Stimulated activated effector memory CD8-positive, alpha-beta T cell treated with anti-CD3 and anti-CD28 coated beads, Interleukin-12 subunit alpha, Interleukin-12 subunit beta, amount 100 ng/mL, for 72 hours (primary cell): ENCODE measurements around the gene R3HDM2.
A peak's percentile ranks its signal among the peaks of the same experiment; 100 is the strongest.

ENCODE experiments used
- ATAC-seq: fragments of 150-1000 bp; cut with Tn5 transposase; 2 replicates; pipeline ENCODE4 v1.10.0; 2021
- DNase-seq, 2 donors: peaks; one replicate each; pipeline ENCODE4 v3.0.0; 2021 to 2022; ENCODE audit warnings: low spot score in 2 of 2
- H3K27ac Mint-ChIP-seq: one replicate; pipeline ENCODE4 v1.8.0; 2022; ENCODE audit warnings: mild to moderate bottlenecking, mixed read lengths
- H3K36me3 Mint-ChIP-seq: one replicate; pipeline ENCODE4 v1.8.0; 2022; ENCODE audit warnings: mild to moderate bottlenecking, mixed read lengths
- H3K4me1 Mint-ChIP-seq: one replicate; pipeline ENCODE4 v1.8.0; 2022; ENCODE audit warnings: mixed read lengths
- H3K4me3 Mint-ChIP-seq: one replicate; pipeline ENCODE4 v1.8.0; 2022; ENCODE audit warnings: mild to moderate bottlenecking, mixed read lengths
- H3K9me3 Mint-ChIP-seq: one replicate; pipeline ENCODE4 v1.8.0; 2022; ENCODE audit warnings: mixed read lengths

Gene R3HDM2

DNA sequence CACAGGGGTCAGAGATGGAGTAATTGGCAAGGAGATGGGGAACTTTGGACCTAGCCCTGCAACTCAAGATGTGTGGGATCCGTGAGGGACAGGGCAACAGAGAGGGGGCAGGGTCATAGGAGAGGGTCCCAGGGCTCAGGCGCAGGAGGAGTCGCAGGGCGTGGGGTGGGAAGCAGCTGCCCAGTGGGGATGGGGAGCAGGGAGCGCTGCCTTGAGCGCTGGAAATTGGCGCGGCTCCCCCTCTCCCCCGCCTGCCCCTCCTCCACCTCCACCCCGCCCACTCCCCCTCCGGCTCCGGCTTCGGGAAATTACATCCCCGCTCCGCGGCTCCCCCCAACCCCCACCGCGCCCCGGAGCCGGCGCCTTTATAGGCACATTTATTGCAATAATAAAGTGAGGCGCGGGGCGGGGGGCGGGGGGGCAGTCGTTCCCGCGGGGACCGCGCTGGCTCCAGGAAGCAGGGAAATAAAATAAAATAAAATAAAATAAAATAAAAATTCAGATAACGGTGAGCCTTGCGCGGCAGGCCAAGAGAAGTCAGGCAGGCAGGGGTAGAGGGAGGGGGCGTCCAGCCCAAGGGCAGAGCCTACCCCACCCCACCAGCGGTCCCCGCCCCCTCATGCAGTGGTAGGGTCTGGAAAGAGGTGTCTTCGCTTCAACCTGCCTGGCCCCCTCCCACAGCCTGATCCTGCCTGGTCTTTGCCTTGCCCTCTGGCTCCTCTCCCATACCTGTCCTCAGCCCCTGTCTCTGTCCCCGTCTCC lies 210.7 kb downstream of the R3HDM2 start:
- DNase-seq (no peak), ATAC-seq (no peak)
- no peak overlapping the region for H3K4me3 Mint-ChIP-seq
- H3K27ac Mint-ChIP-seq, result peak overlapping the region; percentile 10
- H3K4me1 Mint-ChIP-seq, result peaks cover 78% of the 10 kb centered on the region
- H3K9me3 Mint-ChIP-seq, result no peaks in the 10 kb centered on the region
- H3K36me3 Mint-ChIP-seq, result peaks cover 11% of the 10 kb centered on the region

DNA sequence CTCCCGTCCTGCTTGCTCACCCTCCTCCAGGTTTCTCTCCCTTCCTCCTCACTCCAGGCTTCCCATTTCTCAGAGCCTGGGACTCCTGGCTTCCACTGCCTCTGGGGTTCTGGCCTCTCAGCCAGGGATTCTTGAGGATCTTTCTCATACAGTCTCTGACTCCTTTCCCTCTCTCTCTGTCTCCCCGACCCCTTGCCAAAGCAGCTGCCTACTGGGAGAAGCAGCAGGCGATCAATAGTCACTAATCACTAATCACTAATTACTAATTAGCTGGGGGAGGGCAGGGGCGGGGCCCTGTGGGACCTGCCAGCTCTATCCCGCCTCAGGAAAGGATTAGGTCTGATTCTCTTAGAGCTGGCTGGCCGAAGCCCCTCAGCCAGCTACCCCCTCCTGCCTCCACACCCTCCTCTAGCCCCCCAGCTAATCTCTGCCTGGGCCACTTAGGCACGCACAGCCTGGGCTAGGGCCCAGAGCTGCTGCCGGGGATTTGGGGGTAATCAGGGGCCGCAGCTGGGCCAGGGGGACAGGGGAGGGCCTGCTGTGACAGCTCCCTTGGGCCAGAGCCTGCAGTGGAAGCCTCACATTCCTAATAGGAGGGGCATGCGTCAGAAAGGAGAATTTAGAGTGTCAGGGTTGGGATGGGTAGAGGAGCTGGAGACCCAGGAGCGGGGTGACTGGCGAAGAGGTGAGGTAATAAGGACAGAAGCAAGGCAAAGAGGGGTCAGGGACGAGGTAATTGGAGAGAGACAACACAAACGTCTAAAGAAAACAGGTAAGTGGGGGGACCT lies 211.4 kb downstream of the R3HDM2 start:
- Mint-ChIP-seq H3K4me3 (no peak overlapping the region), H3K27ac (no peak overlapping the region), H3K36me3 (peaks cover 11% of the 10 kb centered on the region), H3K4me1 (peaks cover 86% of the 10 kb centered on the region), H3K9me3 (no peaks in the 10 kb centered on the region)
- DNase-seq (no peak), ATAC-seq (no peak)

GRCh38 chr12:57218030-57218853 lies 212.6 kb downstream of the R3HDM2 start:
- Mint-ChIP-seq H3K27ac (no peak overlapping the region), H3K36me3 (peaks cover 8% of the 10 kb centered on the region), H3K9me3 (no peaks in the 10 kb centered on the region), H3K4me3 (peak overlapping the region; percentile 78), H3K4me1 (peaks cover 87% of the 10 kb centered on the region)
- no peak for DNase-seq
- no peak for ATAC-seq

DNA sequence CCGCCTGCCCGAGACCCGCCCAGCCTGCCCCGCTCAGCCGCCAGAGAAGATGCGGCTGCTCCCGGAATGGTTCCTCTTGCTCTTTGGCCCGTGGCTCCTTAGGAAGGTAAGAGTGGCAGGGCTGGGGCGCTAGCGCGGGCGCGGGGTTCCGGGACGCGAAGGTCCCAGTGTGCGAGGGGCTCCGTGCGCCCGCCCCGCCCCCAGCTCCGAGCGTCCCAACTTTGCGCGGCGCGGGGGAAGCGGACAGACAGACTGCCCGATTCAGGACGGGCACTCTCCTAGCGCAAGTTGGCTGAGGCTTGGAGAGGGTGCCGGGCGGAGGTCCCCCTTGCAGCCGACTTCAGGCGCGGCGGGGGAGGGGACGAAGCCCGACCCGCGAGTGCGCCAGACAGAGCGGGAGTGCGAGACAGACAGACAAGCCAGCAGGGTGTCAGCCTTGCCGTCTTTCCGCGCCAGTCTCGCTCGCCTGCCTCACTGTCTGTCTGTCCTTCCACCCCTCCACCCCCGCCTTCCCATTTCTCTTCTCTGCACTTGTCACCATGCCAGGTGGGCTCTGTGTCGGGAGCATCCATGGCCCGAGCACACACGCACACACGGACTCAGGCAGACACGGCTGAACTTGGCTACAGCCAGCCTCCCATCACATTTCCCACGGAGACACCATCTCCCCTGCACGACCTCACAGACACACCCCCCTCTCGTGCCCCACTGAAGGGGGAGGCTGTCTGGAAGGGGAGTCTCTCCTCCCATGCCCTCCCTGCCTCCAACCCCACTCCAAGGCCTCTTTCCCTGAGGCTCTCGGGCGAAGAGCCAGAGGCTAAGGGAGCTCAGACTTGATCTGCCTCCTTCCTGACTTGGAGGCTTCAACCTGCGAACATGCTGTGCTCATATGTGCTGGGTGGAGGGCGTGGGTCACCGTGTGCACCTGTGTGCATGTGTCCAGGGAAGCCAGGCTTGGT lies 213.6 kb downstream of the R3HDM2 start:
- Mint-ChIP-seq H3K4me1 (peaks cover 77% of the 10 kb centered on the region), H3K27ac (no peak overlapping the region), H3K4me3 (peak overlapping the region; percentile 78), H3K9me3 (no peaks in the 10 kb centered on the region), H3K36me3 (peaks cover 4% of the 10 kb centered on the region)
- DNase-seq, result peak in 1 of 2 donors; percentile 64
- ATAC-seq, result no peak

- DNase-seq (no peak), ATAC-seq (peak; percentile 38)
- Mint-ChIP-seq H3K4me1 (peaks cover 68% of the 10 kb centered on the region), H3K4me3 (peak within 1 kb of the TSS; percentile 78), H3K36me3 (peaks cover 4% of the 10 kb centered on the region), H3K9me3 (no peaks in the 10 kb centered on the region), H3K27ac (peak within 1 kb of the TSS; percentile 19)
These were observed 214.6 kb downstream of the R3HDM2 start, which contains the start of gene NXPH4 for GRCh38 chr12:57216014-57216911. TSS of gene NXPH4 (plus strand) at chr12:57216794. CDS start at chr12:57216970, 176 bp downstream.

GRCh38 chr12:57215668-57216013 lies 215.2 kb downstream of the R3HDM2 start:
- ATAC-seq (peak; percentile 76), DNase-seq (no peak)
- Mint-ChIP-seq H3K36me3 (peaks cover 4% of the 10 kb centered on the region), H3K27ac (peak overlapping the region; percentile 19), H3K4me3 (peak overlapping the region; percentile 78), H3K4me1 (peaks cover 62% of the 10 kb centered on the region), H3K9me3 (no peaks in the 10 kb centered on the region)

DNA sequence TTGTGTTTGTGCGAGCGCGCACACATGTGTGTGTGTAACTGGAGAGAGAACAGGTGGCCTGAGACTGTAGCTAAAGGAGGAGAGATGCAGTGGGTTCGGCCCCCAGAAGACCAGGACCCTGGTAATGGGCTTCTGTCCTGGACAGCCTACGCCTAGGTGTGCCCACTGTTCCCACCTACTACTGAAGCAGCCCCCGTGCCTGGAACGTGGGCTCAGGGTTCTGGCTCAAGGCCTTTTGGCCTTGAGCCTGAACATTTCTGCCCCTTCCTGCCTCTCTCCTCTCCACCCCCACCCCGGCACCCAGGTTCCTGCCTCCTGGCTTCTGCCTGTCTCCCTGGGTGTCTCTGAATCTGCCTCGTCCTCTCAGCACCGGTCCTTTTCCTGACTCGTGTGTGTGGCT lies 215.8 kb downstream of the R3HDM2 start:
- Mint-ChIP-seq H3K27ac (peak overlapping the region; percentile 19), H3K36me3 (peaks cover 4% of the 10 kb centered on the region), H3K9me3 (no peaks in the 10 kb centered on the region), H3K4me1 (peaks cover 59% of the 10 kb centered on the region), H3K4me3 (peak overlapping the region; percentile 78)
- ATAC-seq (no peak), DNase-seq (no peak)

- H3K9me3 Mint-ChIP-seq, result no peaks in the 10 kb centered on the region
- peaks cover 52% of the 10 kb centered on the region for H3K4me1 Mint-ChIP-seq
- H3K4me3 Mint-ChIP-seq, result peak overlapping the region; percentile 13
- no peak overlapping the region for H3K27ac Mint-ChIP-seq
- DNase-seq (peak; percentile 56 to 82), ATAC-seq (peak; percentile 58)
- H3K36me3 Mint-ChIP-seq, result peaks cover 4% of the 10 kb centered on the region
These were observed 216.5 kb downstream of the R3HDM2 start for GRCh38 chr12:57214398-57214781.

DNA sequence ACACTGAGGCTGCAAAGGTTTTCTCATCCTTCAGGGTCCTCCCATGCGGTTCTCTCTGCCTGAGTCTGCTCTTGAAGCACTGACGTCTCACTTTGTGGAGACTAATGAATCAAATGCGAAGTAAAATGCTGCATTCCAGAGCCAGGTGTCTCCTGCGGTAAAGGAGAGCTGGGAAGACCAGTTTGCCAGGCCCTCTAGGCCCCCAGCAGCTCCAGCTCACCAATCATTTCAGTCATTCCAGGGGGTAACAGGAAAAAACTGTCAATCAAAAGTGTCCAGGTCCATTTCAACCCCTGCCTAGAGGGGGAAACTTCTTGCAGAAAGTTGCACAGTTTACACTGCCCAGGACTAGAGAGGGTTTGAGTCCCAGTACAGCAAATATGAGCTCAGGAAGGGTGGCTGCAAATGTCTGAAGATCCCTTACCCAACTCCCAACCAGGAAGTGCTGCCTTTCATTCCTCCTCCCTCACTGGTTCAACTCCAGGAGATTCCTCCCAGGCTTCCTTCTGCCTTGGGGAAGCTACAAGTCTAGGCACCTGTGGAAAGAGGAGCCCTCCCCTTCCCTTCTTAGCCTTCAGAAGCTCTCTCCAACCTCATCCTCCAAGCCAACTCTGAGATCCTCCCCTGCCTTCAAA lies 217.0 kb downstream of the R3HDM2 start:
- Mint-ChIP-seq H3K4me1 (peaks cover 49% of the 10 kb centered on the region), H3K4me3 (peak overlapping the region; percentile 13), H3K9me3 (no peaks in the 10 kb centered on the region), H3K27ac (no peak overlapping the region), H3K36me3 (peaks cover 4% of the 10 kb centered on the region)
- no peak for ATAC-seq
- DNase-seq, result no peak

- Mint-ChIP-seq H3K4me3 (no peak overlapping the region), H3K9me3 (no peaks in the 10 kb centered on the region), H3K4me1 (peaks cover 42% of the 10 kb centered on the region), H3K27ac (no peak overlapping the region), H3K36me3 (peaks cover 4% of the 10 kb centered on the region)
- DNase-seq (peak; percentile 83 to 91), ATAC-seq (peak; percentile 65)
These were observed 217.7 kb downstream of the R3HDM2 start for GRCh38 chr12:57213058-57213715.

DNA sequence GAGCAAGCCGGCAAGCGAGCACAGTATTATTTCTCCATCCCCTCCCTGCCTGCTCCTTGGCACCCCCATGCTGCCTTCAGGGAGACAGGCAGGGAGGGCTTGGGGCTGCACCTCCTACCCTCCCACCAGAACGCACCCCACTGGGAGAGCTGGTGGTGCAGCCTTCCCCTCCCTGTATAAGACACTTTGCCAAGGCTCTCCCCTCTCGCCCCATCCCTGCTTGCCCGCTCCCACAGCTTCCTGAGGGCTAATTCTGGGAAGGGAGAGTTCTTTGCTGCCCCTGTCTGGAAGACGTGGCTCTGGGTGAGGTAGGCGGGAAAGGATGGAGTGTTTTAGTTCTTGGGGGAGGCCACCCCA lies 218.2 kb downstream of the R3HDM2 start:
- DNase-seq (no peak), ATAC-seq (no peak)
- H3K4me3 Mint-ChIP-seq, result no peak overlapping the region

GRCh38 chr12:57211791-57212700 lies 218.8 kb downstream of the R3HDM2 start:
- H3K27ac Mint-ChIP-seq, result no peak overlapping the region
- no peak overlapping the region for H3K4me3 Mint-ChIP-seq
- no peak for ATAC-seq
- peaks cover 4% of the 10 kb centered on the region for H3K36me3 Mint-ChIP-seq
- H3K9me3 Mint-ChIP-seq, result no peaks in the 10 kb centered on the region
- H3K4me1 Mint-ChIP-seq, result peaks cover 30% of the 10 kb centered on the region
- DNase-seq, result no peak

More for the DNA sequence above, 218.2 kb downstream of the R3HDM2 start:
- Mint-ChIP-seq H3K36me3 (peaks cover 4% of the 10 kb centered on the region), H3K4me1 (peaks cover 37% of the 10 kb centered on the region), H3K9me3 (no peaks in the 10 kb centered on the region), H3K27ac (no peak overlapping the region)
